ENCODE measurements around the gene VSTM4.

The VSTM4 gene

GRCh38 chr10:49104323-49104722 lies 11.0 kb downstream of the VSTM4 start:
- TF ChIP-seq ZNF274 (IDR thresholded peaks at IDR 0.05; ENCODE audit: low read depth, low read length) (no peak), YY1 (IDR thresholded peaks at IDR 0.05; ENCODE audit: insufficient read depth, insufficient read length) (no peak), SUZ12 (IDR thresholded peaks at IDR 0.05; ENCODE audit: extremely low read depth, insufficient read depth, insufficient read length) (no peak)
- no peaks in the 10 kb centered on the region for H3K36me3 ChIP-seq (ENCODE audit: insufficient read depth, insufficient read length, low read length)
- H3K9ac ChIP-seq (ENCODE audit: insufficient read length, low read depth) = no peak overlapping the region
- H3K9me3 ChIP-seq (ENCODE audit: insufficient read depth, low read length) = no peaks in the 10 kb centered on the region
- H3K4me3 ChIP-seq (ENCODE audit: insufficient read length, low read depth) = no peak overlapping the region
- no peaks in the 10 kb centered on the region for H3K27me3 ChIP-seq (ENCODE audit: insufficient read depth, insufficient read length)
- no peak for DNase-seq (ENCODE audit: low read depth, low spot score)
- no peaks in the 10 kb centered on the region for H3K4me1 ChIP-seq (ENCODE audit: insufficient read depth, insufficient read length)

GRCh38 chr10:49103761-49104160 lies 11.6 kb downstream of the VSTM4 start:
- TF ChIP-seq YY1 (IDR thresholded peaks at IDR 0.05; ENCODE audit: insufficient read depth, insufficient read length) (no peak), SUZ12 (IDR thresholded peaks at IDR 0.05; ENCODE audit: extremely low read depth, insufficient read depth, insufficient read length) (no peak), ZNF274 (IDR thresholded peaks at IDR 0.05; ENCODE audit: low read depth, low read length) (no peak)
- Histone ChIP-seq H3K9ac (ENCODE audit: insufficient read length, low read depth) (no peak overlapping the region), H3K36me3 (ENCODE audit: insufficient read depth, insufficient read length, low read length) (no peaks in the 10 kb centered on the region)

GRCh38 chr10:49099046-49099445 lies 16.3 kb downstream of the VSTM4 start:
- H3K36me3 ChIP-seq (ENCODE audit: insufficient read depth, insufficient read length, low read length) = no peaks in the 10 kb centered on the region
- no peak for TF ChIP-seq ZNF274 (IDR thresholded peaks at IDR 0.05; ENCODE audit: low read depth, low read length)
- no peak for TF ChIP-seq SUZ12 (IDR thresholded peaks at IDR 0.05; ENCODE audit: extremely low read depth, insufficient read depth, insufficient read length)
- no peak for TF ChIP-seq YY1 (IDR thresholded peaks at IDR 0.05; ENCODE audit: insufficient read depth, insufficient read length)
- no peaks in the 10 kb centered on the region for H3K4me1 ChIP-seq (ENCODE audit: insufficient read depth, insufficient read length)
- H3K27me3 ChIP-seq (ENCODE audit: insufficient read depth, insufficient read length) = no peaks in the 10 kb centered on the region
- DNase-seq (ENCODE audit: low read depth, low spot score) = no peak
- H3K9me3 ChIP-seq (ENCODE audit: insufficient read depth, low read length) = no peaks in the 10 kb centered on the region
- no peak overlapping the region for H3K9ac ChIP-seq (ENCODE audit: insufficient read length, low read depth)
- H3K4me3 ChIP-seq (ENCODE audit: insufficient read length, low read depth) = no peak overlapping the region

More at GRCh38 chr10:49103761-49104160, 11.6 kb downstream of the VSTM4 start:
- no peak for DNase-seq (ENCODE audit: low read depth, low spot score)
- Histone ChIP-seq H3K9me3 (ENCODE audit: insufficient read depth, low read length) (no peaks in the 10 kb centered on the region), H3K4me3 (ENCODE audit: insufficient read length, low read depth) (no peak overlapping the region), H3K4me1 (ENCODE audit: insufficient read depth, insufficient read length) (no peaks in the 10 kb centered on the region), H3K27me3 (ENCODE audit: insufficient read depth, insufficient read length) (no peaks in the 10 kb centered on the region)

GRCh38 chr10:49096890-49097445 lies 18.4 kb downstream of the VSTM4 start:
- no peaks in the 10 kb centered on the region for H3K27me3 ChIP-seq (ENCODE audit: insufficient read depth, insufficient read length)
- H3K36me3 ChIP-seq (ENCODE audit: insufficient read depth, insufficient read length, low read length) = no peaks in the 10 kb centered on the region
- H3K4me3 ChIP-seq (ENCODE audit: insufficient read length, low read depth) = no peak overlapping the region
- H3K4me1 ChIP-seq (ENCODE audit: insufficient read depth, insufficient read length) = no peaks in the 10 kb centered on the region
- DNase-seq (ENCODE audit: low read depth, low spot score) = no peak
- TF ChIP-seq YY1 (IDR thresholded peaks at IDR 0.05; ENCODE audit: insufficient read depth, insufficient read length) (no peak), ZNF274 (IDR thresholded peaks at IDR 0.05; ENCODE audit: low read depth, low read length) (no peak), SUZ12 (IDR thresholded peaks at IDR 0.05; ENCODE audit: extremely low read depth, insufficient read depth, insufficient read length) (no peak)
- no peaks in the 10 kb centered on the region for H3K9me3 ChIP-seq (ENCODE audit: insufficient read depth, low read length)
- H3K9ac ChIP-seq (ENCODE audit: insufficient read length, low read depth) = no peak overlapping the region

GRCh38 chr10:49094646-49095045 lies 20.7 kb downstream of the VSTM4 start:
- no peaks in the 10 kb centered on the region for H3K27me3 ChIP-seq (ENCODE audit: insufficient read depth, insufficient read length)
- H3K36me3 ChIP-seq (ENCODE audit: insufficient read depth, insufficient read length, low read length) = no peaks in the 10 kb centered on the region
- no peak overlapping the region for H3K9ac ChIP-seq (ENCODE audit: insufficient read length, low read depth)
- H3K9me3 ChIP-seq (ENCODE audit: insufficient read depth, low read length) = no peaks in the 10 kb centered on the region
- no peak overlapping the region for H3K4me3 ChIP-seq (ENCODE audit: insufficient read length, low read depth)
- no peaks in the 10 kb centered on the region for H3K4me1 ChIP-seq (ENCODE audit: insufficient read depth, insufficient read length)
- TF ChIP-seq YY1 (IDR thresholded peaks at IDR 0.05; ENCODE audit: insufficient read depth, insufficient read length) = no peak
- no peak for TF ChIP-seq ZNF274 (IDR thresholded peaks at IDR 0.05; ENCODE audit: low read depth, low read length)
- TF ChIP-seq SUZ12 (IDR thresholded peaks at IDR 0.05; ENCODE audit: extremely low read depth, insufficient read depth, insufficient read length) = no peak
- DNase-seq (ENCODE audit: low read depth, low spot score) = no peak

- TF ChIP-seq SUZ12 (IDR thresholded peaks at IDR 0.05; ENCODE audit: extremely low read depth, insufficient read depth, insufficient read length) (no peak), YY1 (IDR thresholded peaks at IDR 0.05; ENCODE audit: insufficient read depth, insufficient read length) (no peak), ZNF274 (IDR thresholded peaks at IDR 0.05; ENCODE audit: low read depth, low read length) (no peak)
- H3K9me3 ChIP-seq (ENCODE audit: insufficient read depth, low read length) = no peaks in the 10 kb centered on the region
- H3K4me1 ChIP-seq (ENCODE audit: insufficient read depth, insufficient read length) = no peaks in the 10 kb centered on the region
- DNase-seq (ENCODE audit: low read depth, low spot score) = no peak
- H3K27me3 ChIP-seq (ENCODE audit: insufficient read depth, insufficient read length) = no peaks in the 10 kb centered on the region
- H3K9ac ChIP-seq (ENCODE audit: insufficient read length, low read depth) = no peak overlapping the region
- H3K36me3 ChIP-seq (ENCODE audit: insufficient read depth, insufficient read length, low read length) = no peaks in the 10 kb centered on the region
- H3K4me3 ChIP-seq (ENCODE audit: insufficient read length, low read depth) = no peak overlapping the region
Measured at GRCh38 chr10:49093922-49094321, 21.4 kb downstream of the VSTM4 start.

GRCh38 chr10:49092477-49092876 lies 22.8 kb downstream of the VSTM4 start:
- peaks cover 2% of the 10 kb centered on the region for H3K9me3 ChIP-seq (ENCODE audit: insufficient read depth, low read length)
- peaks cover 6% of the 10 kb centered on the region for H3K4me1 ChIP-seq (ENCODE audit: insufficient read depth, insufficient read length)
- H3K9ac ChIP-seq (ENCODE audit: insufficient read length, low read depth) = no peak overlapping the region
- no peaks in the 10 kb centered on the region for H3K27me3 ChIP-seq (ENCODE audit: insufficient read depth, insufficient read length)
- DNase-seq (ENCODE audit: low read depth, low spot score) = no peak
- TF ChIP-seq SUZ12 (IDR thresholded peaks at IDR 0.05; ENCODE audit: extremely low read depth, insufficient read depth, insufficient read length) (no peak), YY1 (IDR thresholded peaks at IDR 0.05; ENCODE audit: insufficient read depth, insufficient read length) (no peak), ZNF274 (IDR thresholded peaks at IDR 0.05; ENCODE audit: low read depth, low read length) (no peak)
- H3K4me3 ChIP-seq (ENCODE audit: insufficient read length, low read depth) = no peak overlapping the region
- no peaks in the 10 kb centered on the region for H3K36me3 ChIP-seq (ENCODE audit: insufficient read depth, insufficient read length, low read length)

Measured in NT2/D1 (cell line).